Fibroblast of skin of back (primary cell): ENCODE data around the gene TYW3. TPM values are rescaled to one million over a fixed set of nuclear protein-coding genes. Genes with fewer than 3 reads are reported as not detected.
A peak's percentile ranks its signal among the peaks of the same experiment; 100 is the strongest.

Experiments used
- DNase-seq: peaks from one replicate; pipeline ENCODE4 v3.0.0-alpha.2; 2013
- polyA plus RNA-seq, 2 experiments: library from polyadenylated mRNA; unstranded; fragments of 120-200 nt; gene quantifications; one replicate each; pipeline ENCODE4 v1.2.1, GENCODE V29; 2013; ENCODE audit not compliant: insufficient read length in 2 of 2

TYW3 gene
- 21.0 TPM for polyA plus RNA-seq (2013, experiment 1 of 2; ENCODE audit: insufficient read length)
- polyA plus RNA-seq (2013, experiment 2 of 2; ENCODE audit: insufficient read length) = 21.0 TPM

- DNase-seq = peak; percentile 96
Observed at GRCh38 chr1:74732960-74733603, at the start of gene TYW3, which contains the start of gene CRYZ. Gene TYW3 (plus strand): TSS chr1:74733152. CDS start chr1:74733245, 93 bp downstream. Gene CRYZ (minus strand): TSS chr1:74733050. CDS start chr1:74724821, 8,229 bp downstream.

GRCh38 chr1:74683656-74684055 is 49.3 kb upstream of the TYW3 start:
- DNase-seq = no peak

GRCh38 chr1:74684301-74684700 is 48.7 kb upstream of the TYW3 start:
- DNase-seq = no peak

- DNase-seq = no peak
Observed at GRCh38 chr1:74686928-74687327, 46.0 kb upstream of the TYW3 start.

- DNase-seq = peak; percentile 53
Observed at GRCh38 chr1:74689621-74690363, 43.2 kb upstream of the TYW3 start.

GRCh38 chr1:74690364-74690696 is 42.6 kb upstream of the TYW3 start:
- DNase-seq = no peak

- no peak for DNase-seq
Observed at GRCh38 chr1:74690909-74691308, 42.0 kb upstream of the TYW3 start.

GRCh38 chr1:74693473-74693872 is 39.5 kb upstream of the TYW3 start:
- no peak for DNase-seq

GRCh38 chr1:74697832-74698231 is 35.1 kb upstream of the TYW3 start:
- no peak for DNase-seq

- no peak for DNase-seq
Observed at GRCh38 chr1:74699331-74699730, 33.6 kb upstream of the TYW3 start.

- no peak for DNase-seq
Observed at GRCh38 chr1:74703386-74704182, 29.4 kb upstream of the TYW3 start.

GRCh38 chr1:74712881-74713280 is 20.1 kb upstream of the TYW3 start:
- no peak for DNase-seq

GRCh38 chr1:74713849-74714248 is 19.1 kb upstream of the TYW3 start:
- DNase-seq = no peak

GRCh38 chr1:74714429-74715235 is 18.3 kb upstream of the TYW3 start:
- DNase-seq = no peak

GRCh38 chr1:74715236-74715502 is 17.8 kb upstream of the TYW3 start:
- DNase-seq = no peak

- no peak for DNase-seq
Observed at GRCh38 chr1:74715806-74716205, 17.1 kb upstream of the TYW3 start.

GRCh38 chr1:74716822-74717221 is 16.1 kb upstream of the TYW3 start:
- no peak for DNase-seq

GRCh38 chr1:74717626-74718025 is 15.3 kb upstream of the TYW3 start:
- DNase-seq = no peak

GRCh38 chr1:74726063-74726462 is 6.9 kb upstream of the TYW3 start:
- DNase-seq = no peak

- no peak for DNase-seq
Observed at GRCh38 chr1:74728736-74729135, 4.2 kb upstream of the TYW3 start.

GRCh38 chr1:74729741-74730478 is 3.0 kb upstream of the TYW3 start:
- DNase-seq = peak; percentile 73
